HG02642 (cell line): ENCODE measurements around the gene STX18.
"Not testable (repeated sequence)": the region's sequence is repeated elsewhere in the genome, so short reads cannot be mapped to it uniquely, and the experiment has no call there.

ENCODE experiments used
- ATAC-seq: cut with Tn5 transposase; IDR thresholded peaks from one replicate; pipeline ENCODE4 v1.9.1; 2021; ENCODE audit warnings: mild to moderate bottlenecking; ENCODE audit not compliant: unreplicated experiment, poor library complexity

STX18 gene

DNA sequence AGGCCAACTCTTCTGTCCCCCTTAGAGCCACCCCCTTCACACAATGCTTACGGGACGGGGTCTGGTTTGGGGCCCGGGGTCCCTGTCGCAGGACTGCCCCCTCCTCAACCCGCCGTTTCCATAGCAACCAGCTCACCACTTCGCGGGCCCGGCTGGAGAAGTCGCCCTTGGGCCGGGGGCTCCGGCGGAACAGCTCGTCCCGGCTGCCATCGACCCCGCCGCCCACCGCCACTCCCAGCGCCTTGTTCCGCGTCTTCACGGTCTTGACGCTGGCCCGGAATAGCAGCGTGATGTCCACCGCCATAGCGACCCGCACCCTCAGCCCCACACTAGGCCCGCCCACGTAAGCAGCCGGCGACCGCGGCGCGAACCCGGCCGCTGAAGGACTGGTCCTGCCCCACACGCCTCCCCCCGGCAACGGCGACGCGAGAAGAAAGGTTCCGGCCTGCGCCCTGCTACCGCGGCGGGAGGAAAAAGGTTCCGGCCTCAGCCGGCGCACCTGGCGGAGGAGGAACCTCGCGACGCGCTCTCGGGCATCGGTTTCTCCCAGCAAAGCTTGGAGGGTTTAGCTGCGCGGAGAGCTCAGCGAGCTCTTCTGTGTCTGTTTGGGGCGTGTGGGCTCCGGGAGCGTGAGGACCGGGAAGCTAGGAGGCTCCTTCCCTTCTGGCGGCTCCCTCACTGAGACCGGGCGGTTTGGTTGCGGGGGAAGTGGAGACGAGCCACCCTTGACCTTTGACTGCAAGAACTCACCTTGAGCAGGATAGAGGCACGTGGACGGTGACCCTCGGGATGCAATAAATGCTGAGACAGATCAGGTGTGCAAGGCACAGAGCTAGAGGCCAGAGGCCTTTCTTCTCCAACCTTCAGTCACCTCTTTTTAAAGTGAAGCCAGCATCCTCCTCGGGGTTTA is at the start of gene STX18:
TSS of gene STX18 (minus strand) at position 388 of the 910 bp plus-strand sequence. CDS start at position 304, 84 bp downstream.
- ATAC-seq: peak; percentile 92

DNA sequence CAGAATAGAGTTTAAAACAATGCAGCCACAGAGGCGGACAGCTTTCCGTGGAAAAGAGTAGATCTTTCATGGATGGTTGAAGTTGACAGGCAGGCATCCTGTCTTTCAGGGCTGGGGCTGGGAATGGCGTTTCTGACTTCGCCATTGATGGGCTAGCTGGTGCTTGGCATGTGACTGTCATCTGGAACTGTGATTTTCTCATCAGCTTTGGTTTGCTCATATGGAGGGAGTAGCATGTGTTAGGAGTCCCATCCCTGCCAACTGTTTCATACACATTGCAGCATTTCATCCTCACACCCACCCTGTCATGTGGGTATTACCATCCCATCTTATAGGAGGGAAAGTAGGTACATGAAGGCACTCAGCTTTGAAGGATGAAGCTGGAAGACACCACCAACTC is 49.2 kb upstream of the STX18 start:
- ATAC-seq: no peak

DNA sequence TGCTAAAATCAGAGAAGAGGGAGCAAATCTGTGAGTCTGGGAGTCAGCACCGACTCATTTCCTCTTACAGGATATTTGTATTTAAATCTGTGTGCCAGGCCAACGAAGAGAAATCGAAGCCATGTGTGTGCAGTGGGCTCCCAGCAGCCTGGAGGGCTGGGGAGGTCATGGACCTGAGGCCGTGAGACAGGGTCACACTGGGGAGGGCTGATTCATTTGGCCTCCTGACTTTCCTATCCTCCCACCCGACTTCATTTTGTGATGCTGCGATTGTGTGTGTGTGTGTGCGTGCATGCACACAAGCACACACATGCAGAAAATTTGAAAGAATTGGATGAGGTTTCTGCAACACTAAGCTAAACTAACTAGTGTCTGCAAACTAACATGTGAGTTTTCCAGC is 48.7 kb upstream of the STX18 start:
- ATAC-seq: no peak

DNA sequence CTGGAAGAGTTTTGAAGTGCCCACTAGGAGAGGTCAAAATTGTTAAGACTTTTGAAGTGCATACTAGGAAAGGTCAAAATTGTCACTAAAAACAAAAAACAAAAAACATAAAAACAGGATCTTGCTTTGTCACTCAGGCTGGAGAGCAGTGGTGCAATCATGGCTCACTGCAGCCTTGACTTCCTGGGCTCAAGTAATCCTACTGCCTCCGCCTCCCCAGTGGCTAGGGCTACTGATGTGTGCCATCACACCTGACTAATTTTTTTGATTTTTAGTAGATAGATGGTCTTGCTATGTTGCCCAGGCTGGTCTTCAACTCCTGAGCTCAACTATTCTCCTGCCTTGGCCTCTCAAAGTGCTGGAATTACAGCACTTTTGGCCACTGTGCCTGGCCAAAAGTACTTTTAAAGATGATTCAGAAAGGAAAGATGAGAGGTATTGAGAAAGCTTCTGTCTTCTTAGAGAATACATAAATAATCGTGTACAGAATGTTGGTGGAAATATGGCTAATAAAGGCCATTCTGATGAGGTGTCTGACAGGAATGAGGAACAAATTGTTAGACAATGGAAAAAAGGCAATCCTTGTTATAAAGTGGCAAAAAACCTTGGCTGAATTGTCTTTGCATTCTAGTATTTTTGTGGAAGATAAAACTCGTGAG is 43.3 kb upstream of the STX18 start:
- ATAC-seq: no peak

DNA sequence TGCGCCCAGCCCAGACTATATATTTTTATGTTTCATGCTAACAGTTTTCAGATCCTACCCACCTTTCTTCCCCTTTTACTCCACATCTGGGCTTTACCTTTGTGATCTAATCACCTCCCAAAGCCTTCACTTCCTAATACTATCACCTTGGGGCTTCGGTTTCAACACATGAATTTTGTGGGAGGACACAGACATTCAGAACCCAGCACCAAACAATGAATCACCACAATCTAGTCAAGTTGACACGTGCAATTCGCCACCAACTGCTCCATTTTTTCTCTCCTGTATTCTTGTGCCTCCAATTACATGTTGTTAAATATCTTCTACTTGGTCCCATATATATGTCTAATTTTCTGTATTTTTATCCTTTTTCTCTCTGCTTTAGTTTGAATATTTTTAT is 41.8 kb upstream of the STX18 start:
- ATAC-seq: no peak

DNA sequence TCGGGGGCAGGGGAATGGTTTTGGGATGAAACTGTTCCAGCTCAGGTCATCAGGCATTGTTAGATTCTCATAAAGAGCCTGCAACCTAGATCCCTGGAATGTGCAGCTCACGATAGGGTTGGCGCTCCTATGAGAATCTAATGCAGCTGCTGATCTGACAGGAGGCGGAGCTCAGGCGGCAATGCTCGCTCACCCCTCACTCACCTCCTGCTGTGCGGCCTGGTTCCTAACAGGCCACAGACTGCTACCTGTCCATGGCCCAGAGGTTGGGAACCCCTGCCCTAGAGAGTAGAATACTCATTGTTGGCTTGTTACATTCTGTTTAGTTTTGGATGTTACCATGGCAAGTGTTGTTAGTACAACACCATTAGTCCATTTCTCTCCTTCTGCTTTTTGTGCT is 40.8 kb upstream of the STX18 start:
- ATAC-seq: no peak

DNA sequence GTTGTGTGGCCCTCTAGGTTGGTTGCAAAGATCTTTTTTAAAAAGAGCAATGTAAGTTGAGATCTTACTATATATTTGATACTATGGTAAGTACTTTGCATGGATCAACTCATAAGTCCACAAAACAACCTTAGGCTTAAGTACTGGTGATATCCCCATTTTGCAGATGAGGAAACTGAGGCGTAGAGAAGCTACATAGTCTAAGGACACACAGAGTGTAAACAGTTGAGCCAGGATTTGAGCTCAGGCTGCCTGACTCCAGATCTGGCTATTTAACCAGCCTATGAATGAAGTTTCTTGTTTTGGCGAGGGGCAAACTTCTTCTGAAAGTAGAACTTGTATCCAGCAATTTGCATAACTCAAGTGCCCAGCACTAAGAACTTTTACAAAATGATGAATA is 38.6 kb upstream of the STX18 start:
- ATAC-seq: no peak

DNA sequence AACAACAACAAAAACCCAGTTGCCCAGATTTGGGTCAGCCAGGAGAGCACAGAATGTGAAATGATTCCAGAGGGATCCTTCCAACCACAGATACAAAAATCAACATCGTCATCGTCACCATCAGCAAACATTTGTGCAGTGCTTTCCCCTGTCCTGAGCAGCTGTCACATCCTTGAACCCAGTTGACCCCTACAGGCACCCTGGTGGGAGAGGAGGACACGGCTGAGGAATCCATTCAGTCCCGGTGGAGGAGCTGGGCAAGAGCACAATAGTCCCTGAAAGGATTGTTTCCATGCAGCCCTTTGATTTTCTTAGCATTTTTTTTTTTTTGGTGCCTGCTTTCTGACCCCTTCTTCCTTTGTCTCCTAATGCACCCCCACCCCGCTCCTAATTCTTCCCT is 37.1 kb upstream of the STX18 start:
- no peak for ATAC-seq

DNA sequence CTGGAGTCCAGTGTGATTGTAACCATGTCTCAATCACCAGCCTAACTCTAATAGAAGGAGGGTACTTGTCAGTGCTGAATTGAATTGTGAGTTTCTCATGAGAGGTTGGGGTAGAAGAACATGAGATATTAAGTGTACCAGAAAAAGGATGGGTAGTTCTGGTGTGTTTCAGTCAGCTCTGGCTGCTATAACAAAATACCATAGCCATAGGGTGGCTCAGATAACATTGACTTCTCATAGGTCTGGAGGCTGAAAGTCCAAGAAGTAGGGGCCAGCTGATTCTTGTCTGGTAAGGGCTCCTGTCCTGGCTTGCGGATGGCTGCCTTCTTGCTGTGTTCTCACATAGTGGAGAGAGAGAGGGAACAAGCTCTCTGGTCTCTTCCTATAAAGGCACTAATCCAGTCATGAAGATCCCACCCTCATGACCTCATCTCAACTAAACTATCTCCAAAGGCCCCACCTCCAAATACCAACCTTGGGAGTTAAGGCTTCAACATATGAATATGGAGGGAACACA is 35.6 kb upstream of the STX18 start:
- ATAC-seq: no peak

DNA sequence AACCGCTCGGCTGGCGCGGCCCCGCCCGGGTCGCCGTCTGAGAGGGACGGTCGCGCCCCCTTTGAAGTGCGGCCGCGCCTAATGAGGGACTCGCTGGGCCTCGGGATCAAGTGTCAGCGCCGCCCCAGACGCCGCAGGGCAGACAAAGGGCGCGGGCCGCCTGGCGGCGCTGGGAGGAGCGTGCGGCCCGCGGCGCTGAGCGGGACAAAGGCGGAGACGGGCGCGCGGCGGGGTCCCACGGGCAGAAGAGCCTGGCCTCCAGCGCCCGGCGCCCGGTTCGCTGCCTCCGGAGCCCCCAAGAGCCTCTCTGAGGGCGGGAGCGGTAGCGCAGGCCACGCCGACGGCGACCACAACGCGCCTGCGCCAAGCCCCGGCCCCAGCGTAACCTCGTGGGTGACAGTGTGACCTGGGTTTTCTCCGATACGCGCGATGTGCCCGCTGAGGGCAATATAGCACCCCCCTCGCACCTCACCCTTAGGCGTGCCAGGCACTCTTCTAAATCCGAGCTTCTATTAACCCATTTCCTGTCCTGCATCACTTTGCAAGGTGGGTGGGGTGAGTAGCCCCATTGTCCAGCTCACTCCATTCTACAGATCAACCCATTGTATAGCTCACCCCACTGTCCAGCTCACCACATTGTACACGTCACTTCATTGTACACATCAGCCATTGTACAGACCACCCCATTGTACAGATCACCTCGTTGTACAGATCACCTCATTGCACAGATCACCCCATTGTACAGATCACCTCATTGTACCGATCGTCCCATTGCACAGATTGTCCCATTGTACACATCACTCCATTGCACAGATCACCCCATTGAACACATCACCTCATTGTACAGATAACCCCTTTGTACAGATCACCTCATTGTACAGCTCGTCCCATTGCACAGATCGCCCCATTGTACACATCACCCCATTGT is 33.7 kb upstream of the STX18 start:
- peak; percentile 85 for ATAC-seq

DNA sequence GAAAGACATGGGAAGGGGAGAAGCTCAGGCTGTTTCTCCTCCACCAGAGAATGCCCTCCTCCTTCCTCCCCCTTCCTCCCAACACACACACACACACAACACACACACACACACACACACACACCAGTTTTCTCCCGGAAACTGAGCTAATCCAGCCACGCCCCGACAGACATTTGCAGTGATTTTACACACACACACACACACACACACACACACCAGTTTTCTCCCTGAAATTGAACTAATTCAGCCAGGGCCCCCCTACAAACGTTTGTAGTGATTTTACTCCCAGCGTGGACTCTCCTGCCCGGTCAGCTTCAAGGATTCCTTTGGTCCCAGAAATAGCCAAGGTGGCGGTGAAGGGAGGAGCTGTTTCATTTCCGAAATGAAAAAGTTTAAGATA is 32.9 kb upstream of the STX18 start:
- ATAC-seq: no peak

DNA sequence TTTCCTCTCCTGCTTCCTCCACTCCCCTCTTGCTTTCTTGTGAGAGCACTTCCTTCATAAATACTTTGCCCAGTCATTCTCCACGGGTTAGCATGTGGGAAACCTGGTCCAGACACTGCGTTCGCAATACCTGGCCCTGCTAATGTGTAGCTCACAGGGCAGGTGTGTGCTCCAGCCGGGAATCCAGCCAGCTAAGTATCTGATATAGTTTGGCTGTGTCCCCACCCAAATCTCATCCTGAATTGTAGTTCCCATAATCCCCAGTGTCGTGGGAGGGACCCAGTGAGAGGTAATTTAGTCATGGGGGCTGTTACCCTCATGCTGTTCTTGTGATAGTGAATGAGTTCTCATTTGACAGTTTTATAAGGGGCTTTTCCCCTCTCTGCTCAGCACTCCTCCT is 32.2 kb upstream of the STX18 start:
- ATAC-seq: no peak

DNA sequence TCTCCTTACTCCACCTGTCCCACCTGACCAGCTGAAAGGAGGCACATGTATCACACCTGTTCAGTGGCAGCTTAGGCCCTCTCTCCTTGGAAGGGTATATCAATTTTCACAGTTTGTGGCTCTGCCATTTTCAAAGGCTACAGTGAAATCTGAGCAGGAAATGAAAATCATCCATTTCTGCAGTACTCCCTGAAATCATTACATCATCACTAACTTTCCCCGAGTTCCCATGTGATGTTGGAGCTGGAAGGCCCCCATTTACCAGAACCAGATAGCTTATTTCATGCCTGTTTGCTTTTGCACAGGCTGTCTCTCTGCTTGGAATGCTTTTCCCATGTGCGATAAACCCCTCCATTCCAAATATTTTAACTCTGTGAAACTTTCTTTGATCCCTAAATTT is 31.0 kb upstream of the STX18 start:
- ATAC-seq: no peak

DNA sequence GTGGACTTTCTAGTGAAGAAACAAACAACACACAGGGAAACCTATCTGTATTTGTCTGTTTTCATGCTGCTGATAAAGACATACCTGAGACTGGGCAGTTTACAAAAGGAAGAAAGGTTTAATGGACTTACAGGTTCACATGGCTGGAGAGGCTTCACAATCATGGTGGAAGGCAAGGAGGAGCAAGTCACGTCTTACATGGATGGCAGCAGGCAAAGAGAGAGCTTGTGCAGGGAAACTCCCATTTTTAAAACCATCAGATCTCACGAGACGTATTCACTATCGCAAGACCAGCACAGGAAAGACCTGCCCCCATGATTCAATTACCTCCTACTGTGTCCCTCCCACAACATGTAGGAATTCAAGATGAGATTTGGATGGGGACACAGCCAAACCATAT is 28.0 kb upstream of the STX18 start:
- not testable (repeated sequence) for ATAC-seq

DNA sequence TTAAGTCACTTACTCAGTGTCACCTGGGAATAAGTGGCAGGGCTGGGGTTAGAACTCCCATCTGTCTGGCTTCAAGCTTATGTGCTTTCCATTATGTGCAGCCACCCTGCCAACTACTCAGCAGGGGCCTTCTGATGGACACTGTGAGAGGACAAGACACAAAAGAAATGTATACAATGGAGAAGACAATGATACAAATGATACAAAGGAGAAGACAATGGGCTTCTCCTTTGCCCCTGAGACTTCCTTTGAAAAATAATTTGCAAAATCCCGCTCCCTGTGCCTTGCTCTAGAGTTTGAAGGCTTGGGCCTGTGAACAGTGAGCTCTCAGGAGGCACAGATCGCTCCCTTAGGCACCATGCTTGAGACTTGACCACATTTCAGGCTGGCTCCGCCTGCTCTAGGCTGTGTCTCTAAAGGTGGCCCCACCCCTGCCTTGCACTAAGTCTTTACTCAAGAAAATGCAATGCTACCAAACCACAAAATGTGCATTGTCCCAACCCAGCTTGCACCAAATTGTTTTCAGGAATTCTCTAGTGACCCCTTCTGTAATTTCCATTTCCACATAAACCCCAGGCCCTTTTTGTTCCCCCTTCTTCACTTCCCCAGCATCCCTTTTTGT is 27.1 kb upstream of the STX18 start:
- no peak for ATAC-seq

DNA sequence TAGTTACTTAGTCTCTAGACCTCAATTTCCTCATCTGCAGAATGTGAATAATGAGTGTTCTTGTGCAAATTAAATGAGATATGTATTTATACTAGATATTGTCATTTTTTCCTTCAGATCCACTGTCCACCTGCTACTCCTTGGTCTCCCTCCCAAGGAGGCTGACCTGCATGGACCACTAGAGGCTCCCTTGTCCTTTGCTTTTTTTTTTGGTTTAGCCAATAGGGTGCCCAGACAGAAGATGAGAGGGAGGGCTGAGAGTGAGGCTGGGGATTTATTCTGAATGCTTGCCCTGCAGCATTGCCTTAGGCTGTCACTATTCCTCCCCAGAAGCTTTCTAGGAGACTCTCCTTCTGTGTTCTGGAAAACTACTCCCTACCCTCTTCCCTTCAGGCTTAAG is 24.5 kb upstream of the STX18 start:
- ATAC-seq: not testable (repeated sequence)

DNA sequence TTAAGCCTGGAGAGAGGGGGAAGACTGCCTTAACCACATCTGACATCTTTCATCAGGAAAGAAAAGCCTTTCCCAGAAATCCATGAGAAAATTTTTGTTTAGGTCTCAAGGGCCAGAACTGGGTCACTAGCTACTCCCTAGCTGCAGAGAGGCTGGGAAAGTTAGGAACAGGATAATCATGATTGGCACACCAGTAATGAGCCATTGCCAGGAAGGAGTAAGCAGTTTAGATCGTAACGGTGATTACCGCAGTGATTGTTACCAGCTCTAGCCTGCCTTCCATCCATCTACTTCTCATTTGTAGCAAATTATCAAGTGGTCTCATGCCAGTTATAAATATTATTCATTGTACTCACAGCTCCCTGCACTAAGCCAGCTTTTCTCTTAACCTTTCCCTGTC is 22.7 kb upstream of the STX18 start:
- no peak for ATAC-seq

DNA sequence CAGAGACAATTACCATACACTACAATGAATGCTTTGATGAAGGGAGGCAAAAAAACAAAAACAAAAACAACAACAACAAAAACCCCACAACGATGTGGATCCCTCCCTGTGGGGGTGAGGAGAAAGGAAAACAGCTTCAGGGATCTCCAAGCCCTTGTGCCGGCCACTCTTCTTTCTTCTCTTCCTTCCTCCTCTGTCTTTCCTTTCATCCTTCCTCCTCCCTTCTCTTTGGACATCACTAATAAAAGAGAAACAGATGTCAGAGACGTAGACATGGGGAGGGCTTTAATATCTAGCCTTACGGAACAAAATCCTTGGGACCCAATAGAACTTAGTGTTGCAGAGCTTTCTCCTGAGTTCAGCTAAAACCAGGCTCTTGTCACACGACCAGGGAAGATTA is 18.8 kb upstream of the STX18 start:
- ATAC-seq: no peak

DNA sequence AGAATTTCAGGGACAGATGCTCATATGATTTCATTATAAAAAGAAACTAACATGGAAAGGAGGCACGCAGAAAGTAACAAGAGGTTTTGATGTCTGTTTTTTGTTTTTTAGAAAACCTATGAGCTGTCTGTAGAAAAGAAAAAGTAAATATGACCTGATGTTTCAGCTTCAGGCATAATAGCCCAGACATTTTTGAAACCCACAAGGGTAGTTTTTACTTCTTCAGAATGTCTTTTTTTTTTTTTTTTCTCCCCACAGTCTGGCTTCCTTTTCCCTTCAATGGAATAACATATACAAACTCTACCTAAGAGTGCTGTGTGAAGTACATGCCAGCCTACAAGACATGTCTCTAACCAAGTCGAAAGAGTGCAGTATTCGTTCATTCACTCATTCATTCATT is 18.3 kb upstream of the STX18 start:
- ATAC-seq: no peak

DNA sequence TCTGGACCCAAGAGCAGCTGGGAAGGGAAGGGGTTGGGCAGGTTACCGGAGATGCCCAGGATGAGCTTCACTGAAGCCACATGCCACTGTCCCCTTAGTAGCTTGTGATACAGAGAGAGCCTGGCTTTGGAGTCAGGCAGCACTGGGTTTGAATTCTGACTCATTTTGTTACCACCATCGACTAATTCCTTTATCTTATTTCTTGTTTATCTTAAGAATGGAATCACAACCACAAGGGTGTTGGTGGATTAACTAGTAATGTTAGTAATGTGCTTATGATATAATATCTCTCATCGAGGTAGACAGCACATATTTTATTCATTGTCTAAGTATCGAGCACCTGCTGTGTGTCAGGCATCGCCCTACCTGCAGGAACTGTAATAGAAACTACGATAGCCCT is 17.7 kb upstream of the STX18 start:
- no peak for ATAC-seq
